Measurements from ENCODE around the gene WRAP53. TPM values are rescaled to one million over a fixed set of nuclear protein-coding genes. Genes with fewer than 3 reads are reported as not detected.
A peak's percentile ranks its signal among the peaks of the same experiment; 100 is the strongest.
"Not testable (repeated sequence)": the region's sequence is repeated elsewhere in the genome, so short reads cannot be mapped to it uniquely, and the experiment has no call there.

WRAP53 gene
- 7.1 and 10.3 TPM in 2 replicates for total RNA-seq (2012; rRNA removed)

GRCh38 chr17:7687908-7688807 lies at the start of gene WRAP53:
Gene WRAP53 (plus strand): TSS chr17:7688477. CDS start chr17:7688649, 172 bp downstream.
- peak within 1 kb of the TSS; percentile 93 for H3K4me3 ChIP-seq (ENCODE audit: low read length)
- no peaks in the 10 kb centered on the region for H3K27me3 ChIP-seq (ENCODE audit: control insufficient read depth, insufficient read depth, low read length)
- H3K4me1 ChIP-seq (ENCODE audit: control insufficient read depth, insufficient read depth, low read length): peaks cover 15% of the 10 kb centered on the region
- peaks cover 4% of the 10 kb centered on the region for H3K36me3 ChIP-seq (ENCODE audit: insufficient read depth, low read length)
- H3K4me2 ChIP-seq (ENCODE audit: low read length): peak within 1 kb of the TSS; percentile 93
- peak within 1 kb of the TSS; percentile 99 for H3K9ac ChIP-seq (ENCODE audit: low read depth, low read length)
- no peaks in the 10 kb centered on the region for H3K9me3 ChIP-seq (replicated peaks; ENCODE audit: low read length)

DNA sequence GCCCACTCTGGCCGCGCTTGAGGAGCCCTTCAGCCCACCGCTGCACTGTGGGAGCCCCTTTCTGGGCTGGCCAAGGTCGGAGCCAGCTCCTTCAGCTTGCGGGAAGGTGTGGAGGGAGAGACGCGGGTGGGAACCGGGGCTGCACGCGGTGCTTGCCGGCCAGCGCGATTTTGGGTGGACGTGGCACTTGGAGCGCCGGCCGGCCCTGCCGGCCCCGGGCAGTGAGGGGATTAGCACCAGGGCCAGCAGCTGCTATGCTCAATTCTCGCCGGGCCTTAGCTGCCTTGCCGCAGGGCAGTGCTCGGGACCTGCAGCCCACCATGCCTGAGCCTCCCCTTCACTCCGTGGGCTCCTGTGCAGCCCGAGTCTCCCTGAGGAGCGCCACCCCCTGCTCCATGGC lies 47.5 kb upstream of the WRAP53 start:
- no peaks in the 10 kb centered on the region for H3K4me1 ChIP-seq (ENCODE audit: control insufficient read depth, insufficient read depth, low read length)
- H3K4me2 ChIP-seq (ENCODE audit: low read length): no peak overlapping the region
- no peaks in the 10 kb centered on the region for H3K36me3 ChIP-seq (ENCODE audit: insufficient read depth, low read length)
- H3K9me3 ChIP-seq (replicated peaks; ENCODE audit: low read length): no peaks in the 10 kb centered on the region
- H3K27me3 ChIP-seq (ENCODE audit: control insufficient read depth, insufficient read depth, low read length): peaks cover 13% of the 10 kb centered on the region
- H3K9ac ChIP-seq (ENCODE audit: low read depth, low read length): no peak overlapping the region
- H3K4me3 ChIP-seq (ENCODE audit: low read length): no peak overlapping the region

DNA sequence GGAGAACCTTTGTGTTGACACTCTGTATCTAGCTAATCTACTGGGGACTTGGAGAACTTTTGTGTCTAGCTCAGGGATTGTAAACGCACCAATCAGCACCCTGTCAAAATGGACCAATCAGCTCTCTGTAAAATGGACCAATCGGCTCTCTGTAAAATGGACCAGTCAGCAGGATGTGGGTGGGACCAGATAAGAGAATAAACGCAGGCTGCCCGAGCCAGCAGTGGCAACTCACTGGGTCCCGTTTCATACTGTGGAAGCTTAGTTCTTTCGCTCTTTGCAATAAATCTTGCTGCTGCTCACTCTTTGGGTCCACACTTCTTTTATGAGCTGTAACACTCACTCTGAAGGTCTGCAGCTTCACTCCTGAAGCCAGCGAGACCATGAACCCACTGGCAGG lies 46.6 kb upstream of the WRAP53 start:
- not testable (repeated sequence) for H3K4me1 ChIP-seq (ENCODE audit: control insufficient read depth, insufficient read depth, low read length); H3K4me2 ChIP-seq (ENCODE audit: low read length); H3K9ac ChIP-seq (ENCODE audit: low read depth, low read length); H3K4me3 ChIP-seq (ENCODE audit: low read length); H3K9me3 ChIP-seq (replicated peaks; ENCODE audit: low read length); H3K36me3 ChIP-seq (ENCODE audit: insufficient read depth, low read length); H3K27me3 ChIP-seq (ENCODE audit: control insufficient read depth, insufficient read depth, low read length)

DNA sequence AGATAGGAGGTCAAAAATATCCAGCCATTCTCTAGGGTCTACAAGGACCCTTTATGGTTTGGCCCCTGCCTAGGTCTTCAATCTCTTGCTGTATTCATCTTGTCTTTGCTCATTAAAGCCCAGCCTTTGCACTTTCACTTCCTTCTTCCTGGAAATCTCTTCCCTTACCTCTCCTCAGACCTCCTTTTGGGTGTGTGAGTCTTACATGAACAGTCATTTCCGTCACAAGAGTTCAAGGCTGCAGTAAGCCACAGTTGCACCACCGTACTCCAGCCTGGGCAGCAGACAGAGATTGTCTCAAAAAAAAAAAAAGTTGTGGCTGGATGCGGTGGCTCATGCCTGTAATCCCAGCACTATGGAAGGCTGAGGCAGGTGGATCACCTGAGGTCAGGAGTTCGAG lies 43.5 kb upstream of the WRAP53 start:
- no peak overlapping the region for H3K9ac ChIP-seq (ENCODE audit: low read depth, low read length)
- no peak overlapping the region for H3K4me2 ChIP-seq (ENCODE audit: low read length)
- no peaks in the 10 kb centered on the region for H3K36me3 ChIP-seq (ENCODE audit: insufficient read depth, low read length)
- no peak overlapping the region for H3K4me3 ChIP-seq (ENCODE audit: low read length)
- H3K27me3 ChIP-seq (ENCODE audit: control insufficient read depth, insufficient read depth, low read length): peaks cover 10% of the 10 kb centered on the region
- no peaks in the 10 kb centered on the region for H3K9me3 ChIP-seq (replicated peaks; ENCODE audit: low read length)
- no peaks in the 10 kb centered on the region for H3K4me1 ChIP-seq (ENCODE audit: control insufficient read depth, insufficient read depth, low read length)

DNA sequence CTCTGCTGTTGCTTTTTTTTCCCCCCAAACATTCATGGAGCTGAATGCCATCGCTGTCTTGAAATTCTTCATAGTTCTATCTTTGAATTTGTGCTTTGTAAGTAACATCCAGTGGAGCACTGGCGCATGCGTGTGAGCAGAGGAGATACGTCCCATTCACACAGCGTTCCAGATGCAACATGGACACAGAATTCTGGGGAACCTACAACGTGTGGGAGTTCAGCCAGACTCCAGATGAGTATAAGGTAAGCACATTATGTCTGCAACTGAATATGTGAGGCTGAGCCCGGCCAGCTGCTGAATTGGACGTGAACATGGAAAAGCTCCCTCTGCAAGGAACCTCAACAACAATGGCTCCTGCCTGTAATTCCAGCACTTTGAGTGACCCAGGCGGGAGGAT lies 41.8 kb upstream of the WRAP53 start:
- Histone ChIP-seq H3K4me3 (ENCODE audit: low read length) (no peak overlapping the region), H3K27me3 (ENCODE audit: control insufficient read depth, insufficient read depth, low read length) (peaks cover 25% of the 10 kb centered on the region), H3K4me1 (ENCODE audit: control insufficient read depth, insufficient read depth, low read length) (peaks cover 13% of the 10 kb centered on the region), H3K9ac (ENCODE audit: low read depth, low read length) (no peak overlapping the region), H3K4me2 (ENCODE audit: low read length) (no peak overlapping the region), H3K9me3 (replicated peaks; ENCODE audit: low read length) (no peaks in the 10 kb centered on the region), H3K36me3 (ENCODE audit: insufficient read depth, low read length) (no peaks in the 10 kb centered on the region)

DNA sequence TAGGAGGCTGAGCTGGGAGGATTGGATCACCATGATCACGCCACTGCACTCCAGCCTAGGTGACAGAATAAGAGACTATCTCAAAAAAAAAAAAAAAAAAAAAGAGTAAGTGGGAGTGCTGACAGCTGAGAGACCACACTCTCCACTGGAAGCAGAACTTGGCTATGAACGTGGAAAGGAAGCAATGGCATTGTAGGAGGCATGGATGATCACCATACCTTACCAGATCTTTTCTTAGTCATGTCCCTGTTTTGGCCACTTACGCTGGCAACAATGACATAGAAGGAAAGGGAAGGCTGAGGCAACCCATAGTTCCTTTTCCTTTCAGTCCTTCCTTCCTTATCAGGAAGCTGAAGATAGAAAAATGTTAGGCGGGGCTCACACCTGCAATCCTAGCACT lies 41.3 kb upstream of the WRAP53 start:
- Histone ChIP-seq H3K4me2 (ENCODE audit: low read length) (no peak overlapping the region), H3K9me3 (replicated peaks; ENCODE audit: low read length) (no peaks in the 10 kb centered on the region), H3K27me3 (ENCODE audit: control insufficient read depth, insufficient read depth, low read length) (peaks cover 30% of the 10 kb centered on the region), H3K4me3 (ENCODE audit: low read length) (no peak overlapping the region), H3K36me3 (ENCODE audit: insufficient read depth, low read length) (no peaks in the 10 kb centered on the region), H3K9ac (ENCODE audit: low read depth, low read length) (no peak overlapping the region), H3K4me1 (ENCODE audit: control insufficient read depth, insufficient read depth, low read length) (peaks cover 17% of the 10 kb centered on the region)

- peak within 1 kb of the TSS; percentile 81 for H3K4me2 ChIP-seq (ENCODE audit: low read length)
- no peaks in the 10 kb centered on the region for H3K9me3 ChIP-seq (replicated peaks; ENCODE audit: low read length)
- peak within 1 kb of the TSS; percentile 58 for H3K4me3 ChIP-seq (ENCODE audit: low read length)
- H3K9ac ChIP-seq (ENCODE audit: low read depth, low read length): no peak within 1 kb of the TSS
- peaks cover 17% of the 10 kb centered on the region for H3K4me1 ChIP-seq (ENCODE audit: control insufficient read depth, insufficient read depth, low read length)
- H3K27me3 ChIP-seq (ENCODE audit: control insufficient read depth, insufficient read depth, low read length): peaks cover 59% of the 10 kb centered on the region
- no peaks in the 10 kb centered on the region for H3K36me3 ChIP-seq (ENCODE audit: insufficient read depth, low read length)
These were observed 37.7 kb upstream of the WRAP53 start, which contains the start of gene ATP1B2 for GRCh38 chr17:7650509-7651096. Gene ATP1B2 (plus strand): TSS chr17:7650926. CDS start chr17:7651519, 593 bp downstream.

DNA sequence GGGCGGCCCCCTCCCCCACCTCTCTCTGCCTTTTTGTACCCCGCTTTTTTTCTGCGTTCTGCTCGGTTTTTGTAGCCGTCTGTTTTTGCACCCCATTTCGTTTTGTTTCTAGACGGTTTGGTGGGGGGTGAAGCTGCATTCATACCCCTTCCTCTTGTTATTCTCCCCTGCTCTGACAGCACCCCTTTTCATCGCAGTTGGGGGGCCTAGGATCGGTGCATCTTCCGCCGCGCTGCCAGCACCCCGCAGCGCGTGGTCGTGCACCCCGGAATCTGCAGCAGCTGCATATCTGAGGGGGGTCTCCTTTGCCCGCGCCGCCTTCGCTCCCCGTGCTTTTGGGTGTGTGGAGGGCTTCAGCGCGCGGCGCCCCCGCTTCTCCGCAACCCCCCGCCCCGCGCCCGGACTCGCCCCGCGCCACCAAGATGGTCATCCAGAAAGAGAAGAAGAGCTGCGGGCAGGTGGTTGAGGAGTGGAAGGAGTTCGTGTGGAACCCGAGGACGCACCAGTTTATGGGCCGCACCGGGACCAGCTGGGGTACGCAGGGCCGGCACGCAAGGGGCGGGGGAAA lies 37.1 kb upstream of the WRAP53 start:
- H3K4me2 ChIP-seq (ENCODE audit: low read length): peak overlapping the region; percentile 81
- peaks cover 17% of the 10 kb centered on the region for H3K4me1 ChIP-seq (ENCODE audit: control insufficient read depth, insufficient read depth, low read length)
- H3K27me3 ChIP-seq (ENCODE audit: control insufficient read depth, insufficient read depth, low read length): peaks cover 59% of the 10 kb centered on the region
- H3K9me3 ChIP-seq (replicated peaks; ENCODE audit: low read length): no peaks in the 10 kb centered on the region
- H3K9ac ChIP-seq (ENCODE audit: low read depth, low read length): no peak overlapping the region
- peak overlapping the region; percentile 58 for H3K4me3 ChIP-seq (ENCODE audit: low read length)
- H3K36me3 ChIP-seq (ENCODE audit: insufficient read depth, low read length): no peaks in the 10 kb centered on the region

DNA sequence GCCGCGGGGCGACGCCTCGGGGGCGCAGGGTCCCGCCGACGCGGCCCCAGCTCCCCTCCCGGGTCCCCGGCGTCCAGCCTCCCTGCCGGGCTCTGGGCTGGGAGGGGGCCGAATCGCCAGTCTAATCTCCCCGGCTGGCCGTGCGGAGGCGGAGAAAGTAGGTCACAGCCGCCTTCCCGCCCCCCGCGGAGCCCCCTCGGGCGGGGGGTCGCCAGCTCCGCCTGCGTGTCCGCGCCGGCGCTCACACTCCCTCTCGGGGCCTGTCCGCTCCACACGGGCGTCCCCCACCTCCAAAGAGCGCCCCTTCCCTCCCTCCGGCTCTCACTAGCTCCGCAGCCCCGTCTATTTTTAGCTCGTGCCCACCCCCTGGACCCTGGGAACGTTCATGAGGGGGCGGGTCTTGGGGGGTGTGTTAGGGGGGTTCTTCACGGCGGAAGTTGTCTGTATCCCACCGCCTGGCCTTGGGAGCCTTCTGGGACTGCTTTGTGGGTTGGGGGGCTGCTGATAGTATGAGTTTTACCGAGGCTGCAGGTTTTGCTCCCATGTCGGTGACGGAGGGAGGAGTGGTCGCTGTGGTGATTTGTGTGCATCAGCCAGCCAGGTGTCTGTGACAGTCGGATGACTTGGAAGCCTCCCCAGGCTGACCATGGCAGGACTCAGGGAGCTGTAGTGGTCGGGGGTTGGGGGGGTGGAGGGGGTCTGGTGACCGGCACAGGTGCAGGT lies 36.5 kb upstream of the WRAP53 start:
- H3K4me2 ChIP-seq (ENCODE audit: low read length): peak overlapping the region; percentile 81
- no peaks in the 10 kb centered on the region for H3K36me3 ChIP-seq (ENCODE audit: insufficient read depth, low read length)
- no peak overlapping the region for H3K9ac ChIP-seq (ENCODE audit: low read depth, low read length)
- H3K27me3 ChIP-seq (ENCODE audit: control insufficient read depth, insufficient read depth, low read length): peaks cover 59% of the 10 kb centered on the region
- H3K4me1 ChIP-seq (ENCODE audit: control insufficient read depth, insufficient read depth, low read length): peaks cover 17% of the 10 kb centered on the region
- H3K9me3 ChIP-seq (replicated peaks; ENCODE audit: low read length): no peaks in the 10 kb centered on the region
- peak overlapping the region; percentile 58 for H3K4me3 ChIP-seq (ENCODE audit: low read length)

GRCh38 chr17:7652388-7653356 lies 35.6 kb upstream of the WRAP53 start:
- Histone ChIP-seq H3K9me3 (replicated peaks; ENCODE audit: low read length) (no peaks in the 10 kb centered on the region), H3K27me3 (ENCODE audit: control insufficient read depth, insufficient read depth, low read length) (peaks cover 55% of the 10 kb centered on the region), H3K36me3 (ENCODE audit: insufficient read depth, low read length) (no peaks in the 10 kb centered on the region)

More at GRCh38 chr17:7652388-7653356, 35.6 kb upstream of the WRAP53 start:
- Histone ChIP-seq H3K9ac (ENCODE audit: low read depth, low read length) (no peak overlapping the region), H3K4me2 (ENCODE audit: low read length) (no peak overlapping the region), H3K4me1 (ENCODE audit: control insufficient read depth, insufficient read depth, low read length) (peaks cover 17% of the 10 kb centered on the region), H3K4me3 (ENCODE audit: low read length) (no peak overlapping the region)

All from skeletal muscle satellite cell (primary cell).